Activated CD8-positive, alpha-beta T cell treated with anti-CD3 and anti-CD28 coated beads for 36 hours (primary cell): ENCODE data around the gene RNU5D-1. TPM values are rescaled to one million over a fixed set of nuclear protein-coding genes. Genes with fewer than 3 reads are reported as not detected.

Experiments used
- ATAC-seq: fragments of 200-7000 bp; cut with Tn5 transposase; one replicate; pipeline ENCODE4 v1.10.0; 2021; ENCODE audit warnings: mild to moderate bottlenecking, moderate library complexity
- CTCF ChIA-PET: fragments of 350-600 bp; sonication (Branson Sonifier 250); formaldehyde crosslinking; loops from one replicate; lab custom pipeline; 2021; ENCODE audit warnings: antibody characterized with exemption; lab: Charles Lee
- POLR2A ChIA-PET: fragments of 350-600 bp; sonication (Branson Sonifier 250); formaldehyde crosslinking; loops from one replicate; lab custom pipeline; 2021; ENCODE audit warnings: antibody characterized with exemption; lab: Charles Lee
- DNase-seq: peaks from one replicate; pipeline ENCODE4 v3.0.0-alpha.2; 2020
- H3K27ac Mint-ChIP-seq: one replicate; pipeline ENCODE4 v1.8.0; 2021; ENCODE audit warnings: mild to moderate bottlenecking, mixed read lengths
- H3K27me3 Mint-ChIP-seq: one replicate; pipeline ENCODE4 v1.8.0; 2021; ENCODE audit warnings: mixed read lengths
- H3K36me3 Mint-ChIP-seq: one replicate; pipeline ENCODE4 v1.8.0; 2021; ENCODE audit warnings: low read depth, mixed read lengths
- H3K4me1 Mint-ChIP-seq: one replicate; pipeline ENCODE4 v1.8.0; 2021; ENCODE audit warnings: low read depth, mixed read lengths
- H3K4me3 Mint-ChIP-seq: one replicate; pipeline ENCODE4 v1.8.0; 2021; ENCODE audit warnings: mild to moderate bottlenecking, moderate library complexity, mixed read lengths
- H3K9me3 Mint-ChIP-seq: one replicate; pipeline ENCODE4 v1.8.0; 2021; ENCODE audit warnings: mixed read lengths
- intact Hi-C: fragments of 100-400 bp; cut with micrococcal nuclease; formaldehyde crosslinking; loops from one replicate; pipeline ENCODE4 v1.10.0; 2022
- total RNA-seq, 2 experiments: library from RNA; stranded (reverse); gene quantifications; one replicate each; pipeline ENCODE4 v1.2.3, GENCODE V29; 2021
- TF ChIP-seq, protein P1 (sequence below): fragments of 200-600 bp; IDR thresholded peaks from one replicate; pipeline ENCODE4 v1.8.0; 2022; ENCODE audit warnings: antibody characterized with exemption, mild to moderate bottlenecking

RNU5D-1 gene
- total RNA-seq, 2 experiments from 2014 or later, result not detected

DNA sequence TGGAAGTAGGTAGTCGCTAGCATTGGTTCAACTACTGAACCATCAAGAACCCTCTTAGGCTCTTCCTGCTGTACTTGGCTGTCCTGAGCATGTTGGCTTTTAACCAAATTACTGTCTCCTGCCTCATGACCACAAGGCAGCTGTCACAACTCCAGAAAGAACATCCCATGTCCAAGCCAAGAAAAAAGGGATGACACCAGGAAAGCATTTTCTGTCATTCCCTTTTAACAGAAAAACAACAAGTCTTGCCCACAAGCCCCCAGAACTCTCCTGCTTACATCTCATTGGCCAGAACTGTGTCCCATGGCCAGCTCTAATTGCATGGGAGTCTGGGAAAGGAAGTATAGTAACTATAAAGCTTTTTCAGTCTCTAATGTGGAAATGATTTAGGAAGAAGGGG is 2.4 kb upstream of the RNU5D-1 start:
- Mint-ChIP-seq H3K9me3 (no peaks in the 10 kb centered on the region), H3K4me3 (no peak overlapping the region), H3K27ac (no peak overlapping the region), H3K36me3 (peaks cover 3% of the 10 kb centered on the region), H3K4me1 (peaks cover 22% of the 10 kb centered on the region), H3K27me3 (peaks cover 2% of the 10 kb centered on the region)
- intact Hi-C loops, result loop anchor here (5.0 kb wide), 1 partner anchor 44 kb away; the partner anchor contains the start of gene RPS8
- ChIA-PET POLR2A (interaction anchor here (0.9 to 8.5 kb wide), 7 partner anchors 11 to 98 kb away, joined by 3 to 553 read pairs (median 56); partner anchors contain the start of genes BTBD19, DYNLT4, KIF2C and RPS8), CTCF (interaction anchor here (1.2 to 4.6 kb wide), 4 partner anchors 53 to 86 kb away, joined by 3 to 45 read pairs (median 4); partner anchors contain the start of gene PLK3)
- DNase-seq (no peak), ATAC-seq (no peak)
- TF ChIP-seq, protein P1, sequence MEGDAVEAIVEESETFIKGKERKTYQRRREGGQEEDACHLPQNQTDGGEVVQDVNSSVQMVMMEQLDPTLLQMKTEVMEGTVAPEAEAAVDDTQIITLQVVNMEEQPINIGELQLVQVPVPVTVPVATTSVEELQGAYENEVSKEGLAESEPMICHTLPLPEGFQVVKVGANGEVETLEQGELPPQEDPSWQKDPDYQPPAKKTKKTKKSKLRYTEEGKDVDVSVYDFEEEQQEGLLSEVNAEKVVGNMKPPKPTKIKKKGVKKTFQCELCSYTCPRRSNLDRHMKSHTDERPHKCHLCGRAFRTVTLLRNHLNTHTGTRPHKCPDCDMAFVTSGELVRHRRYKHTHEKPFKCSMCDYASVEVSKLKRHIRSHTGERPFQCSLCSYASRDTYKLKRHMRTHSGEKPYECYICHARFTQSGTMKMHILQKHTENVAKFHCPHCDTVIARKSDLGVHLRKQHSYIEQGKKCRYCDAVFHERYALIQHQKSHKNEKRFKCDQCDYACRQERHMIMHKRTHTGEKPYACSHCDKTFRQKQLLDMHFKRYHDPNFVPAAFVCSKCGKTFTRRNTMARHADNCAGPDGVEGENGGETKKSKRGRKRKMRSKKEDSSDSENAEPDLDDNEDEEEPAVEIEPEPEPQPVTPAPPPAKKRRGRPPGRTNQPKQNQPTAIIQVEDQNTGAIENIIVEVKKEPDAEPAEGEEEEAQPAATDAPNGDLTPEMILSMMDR, result no peak

DNA sequence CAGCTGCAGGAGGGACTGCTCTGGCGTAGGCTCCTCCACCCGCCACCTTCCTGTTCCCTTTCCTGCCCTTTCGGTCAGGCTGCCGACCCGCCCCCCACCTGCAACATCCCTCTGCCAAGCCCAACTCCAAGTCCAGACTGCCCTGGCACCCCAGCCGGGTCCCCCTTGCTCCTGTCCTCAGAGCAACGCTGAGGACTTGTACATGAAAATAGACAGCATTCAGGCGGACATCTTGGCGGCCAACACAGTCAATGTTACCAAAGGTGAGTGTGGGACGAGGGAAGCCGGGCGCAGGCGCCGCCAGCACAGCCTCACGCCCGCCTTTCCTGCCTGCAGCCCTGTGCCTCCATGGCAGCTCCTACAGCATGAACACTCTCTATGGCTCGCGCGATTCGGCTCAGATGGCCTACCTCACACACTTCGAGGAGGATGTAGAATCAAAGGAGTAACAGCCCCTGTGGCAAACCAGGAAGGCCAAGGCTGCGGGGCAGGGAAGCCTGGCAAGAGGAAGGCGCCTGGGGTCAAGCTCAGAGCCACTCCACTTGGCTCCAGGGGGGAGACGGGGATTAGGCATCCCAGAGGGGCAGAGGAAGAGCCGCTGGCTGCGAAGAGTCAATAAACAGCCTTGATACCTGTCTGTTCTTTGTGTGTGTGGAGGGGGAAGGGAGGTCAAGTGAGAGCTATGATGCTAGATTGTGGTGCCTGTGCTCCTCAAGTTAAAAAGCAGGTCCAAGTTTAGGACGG is 5.8 kb downstream of the RNU5D-1 start:
- ATAC-seq (no peak), DNase-seq (no peak)
- peaks cover 24% of the 10 kb centered on the region for H3K36me3 Mint-ChIP-seq
- TF ChIP-seq, protein P1, result no peak
- intact Hi-C loops, result no loop called here
- POLR2A ChIA-PET, result interaction anchor here (0.6 to 15.4 kb wide), 13 partner anchors 8 to 1118 kb away, joined by 3 to 553 read pairs (median 7); partner anchors contain the start of genes BTBD19, DYNLT4, EIF2B3 and HECTD3
- peak overlapping the region; percentile 90 for H3K27ac Mint-ChIP-seq
- peaks cover 64% of the 10 kb centered on the region for H3K4me1 Mint-ChIP-seq
- H3K4me3 Mint-ChIP-seq, result peak overlapping the region; percentile 77
- CTCF ChIA-PET, result no interaction called here
- peaks cover 4% of the 10 kb centered on the region for H3K27me3 Mint-ChIP-seq
- no peaks in the 10 kb centered on the region for H3K9me3 Mint-ChIP-seq

DNA sequence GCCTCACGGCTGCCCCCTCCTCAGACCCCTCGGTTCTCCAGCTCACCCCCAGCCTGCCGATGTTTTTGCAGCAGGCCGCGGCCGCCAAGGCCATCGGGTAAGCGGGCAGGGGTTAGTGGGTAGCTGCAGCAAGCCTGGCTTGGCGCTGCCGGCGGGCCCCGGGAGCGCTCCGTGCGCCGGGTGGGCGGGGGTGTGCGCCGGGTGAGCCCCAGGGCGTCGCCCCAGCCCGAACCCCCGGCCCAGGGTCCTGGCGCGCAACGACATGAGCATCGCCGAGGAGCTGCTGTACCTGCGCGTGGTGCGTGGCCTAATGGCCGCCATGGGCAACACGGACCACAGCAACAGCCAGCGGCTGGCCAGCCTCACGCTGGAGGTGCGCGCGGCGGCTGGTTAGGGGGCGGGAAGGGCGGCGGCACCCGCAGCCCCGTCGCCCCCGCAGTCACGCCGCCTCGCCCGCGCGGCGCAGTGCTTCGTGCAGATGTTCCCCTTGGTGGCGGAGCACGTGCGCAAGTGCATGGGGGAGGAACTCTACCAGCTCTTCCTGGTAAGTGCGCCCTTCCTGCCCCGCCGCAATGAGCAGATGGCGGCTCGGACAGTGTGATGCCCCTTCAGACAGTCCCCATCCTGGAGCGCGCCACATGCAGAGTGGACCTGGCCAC is 6.5 kb downstream of the RNU5D-1 start:
- no peak for ATAC-seq
- peaks cover 4% of the 10 kb centered on the region for H3K27me3 Mint-ChIP-seq
- CTCF ChIA-PET, result no interaction called here
- peak overlapping the region; percentile 92 for H3K27ac Mint-ChIP-seq
- peaks cover 68% of the 10 kb centered on the region for H3K4me1 Mint-ChIP-seq
- H3K4me3 Mint-ChIP-seq, result peak overlapping the region; percentile 77
- intact Hi-C loops, result no loop called here
- POLR2A ChIA-PET, result interaction anchor here (0.6 to 15.4 kb wide), 17 partner anchors 9 to 1119 kb away, joined by 3 to 553 read pairs (median 7); partner anchors contain the start of genes ARMH1, BTBD19, DYNLT4 and EIF2B3
- H3K9me3 Mint-ChIP-seq, result no peaks in the 10 kb centered on the region
- H3K36me3 Mint-ChIP-seq, result peaks cover 24% of the 10 kb centered on the region
- TF ChIP-seq, protein P1, result no peak
- peak; percentile 45 for DNase-seq

DNA sequence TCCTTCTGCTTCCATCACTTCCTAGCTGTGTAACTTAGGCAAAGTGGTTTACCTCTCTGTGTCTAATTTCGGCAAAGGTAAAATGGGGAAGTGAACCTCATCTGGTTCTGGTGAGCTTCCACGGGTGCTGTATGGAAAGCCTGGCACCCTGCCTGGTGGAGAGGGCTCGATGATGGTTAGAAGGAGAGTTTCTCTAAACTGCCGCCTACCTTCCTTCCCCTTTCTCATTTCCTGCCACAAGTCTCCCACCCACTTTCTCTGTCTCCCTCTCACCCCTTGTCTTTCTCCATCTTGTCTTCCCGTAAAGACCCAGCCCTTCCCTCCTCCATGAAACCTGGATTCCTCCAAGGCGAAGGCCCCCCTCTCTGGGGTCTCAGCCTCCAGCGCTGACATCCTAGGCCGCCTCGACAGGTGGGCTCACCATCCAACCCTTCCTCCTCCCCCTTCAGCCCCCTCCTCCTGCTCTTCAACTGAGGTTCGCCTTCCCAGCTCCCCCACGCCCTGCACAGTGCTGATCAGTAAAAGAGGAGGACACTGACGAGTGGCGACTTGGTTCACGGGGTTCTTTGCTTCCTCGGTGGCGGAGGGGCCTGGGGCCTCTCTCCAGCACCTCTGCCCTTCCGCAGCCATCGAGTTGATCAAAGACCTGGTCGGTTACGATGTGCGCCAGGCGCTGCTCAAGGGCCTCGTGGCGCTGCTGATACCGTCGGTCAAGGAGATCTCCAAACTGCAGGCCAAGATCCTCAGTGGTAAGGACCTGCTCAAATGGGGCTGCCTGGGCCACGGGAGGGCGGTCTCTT is 7.3 kb downstream of the RNU5D-1 start:
- peaks cover 4% of the 10 kb centered on the region for H3K27me3 Mint-ChIP-seq
- H3K27ac Mint-ChIP-seq, result peak overlapping the region; percentile 92
- CTCF ChIA-PET, result no interaction called here
- intact Hi-C loops, result no loop called here
- no peaks in the 10 kb centered on the region for H3K9me3 Mint-ChIP-seq
- H3K4me1 Mint-ChIP-seq, result peaks cover 70% of the 10 kb centered on the region
- ATAC-seq, result peak; percentile 25
- POLR2A ChIA-PET, result interaction anchor here (0.9 to 15.4 kb wide), 18 partner anchors 8 to 616 kb away, joined by 3 to 553 read pairs (median 38); partner anchors contain the start of genes ARMH1, BEST4, BTBD19 and DYNLT4
- peaks cover 24% of the 10 kb centered on the region for H3K36me3 Mint-ChIP-seq
- peak overlapping the region; percentile 72 for H3K4me3 Mint-ChIP-seq
- DNase-seq, result peak; percentile 80
- TF ChIP-seq, protein P1, result no peak
